Stomach (tissue), 9 donors: ENCODE measurements around the gene WNT9A. TPM values are rescaled to one million over a fixed set of nuclear protein-coding genes. Genes with fewer than 3 reads are reported as not detected.

ENCODE experiments used
- DNase-seq, 2 donors: peaks; one replicate each; pipeline versions ENCODE4 v3.0.0 to v3.0.0-alpha.2; 2013 to 2019
- H3K27ac ChIP-seq, 5 donors: fragments of 200-600 bp in 4 of 5; sonication (generic) in 4 of 5; one replicate each; pipeline ENCODE4 v1.5.1; 2013 to 2019; ENCODE audit warnings: mild to moderate bottlenecking in 1 of 5, moderate library complexity in 1 of 5
- H3K27me3 ChIP-seq, 3 donors: fragments of 200-600 bp; sonication (generic); one replicate each; pipeline ENCODE4 v1.5.1; 2017 to 2019; ENCODE audit warnings: mixed run types in 1 of 3
- H3K36me3 ChIP-seq, 4 donors: fragments of 200-600 bp; sonication (generic); 1 replicate in 3 of 4; 2 replicates in 1 of 4; pipeline ENCODE4 v1.5.1; 2016 to 2019
- H3K4me1 ChIP-seq, 4 donors: fragments of 200-600 bp; sonication (generic); one replicate each; pipeline ENCODE4 v1.5.1; 2016 to 2019
- H3K4me3 ChIP-seq, 4 donors: fragments of 200-600 bp; sonication (generic) in 3 of 4; one replicate each; pipeline ENCODE4 v1.5.1; 2016 to 2019; ENCODE audit warnings: mild to moderate bottlenecking in 1 of 4
- H3K9me3 ChIP-seq, 4 donors: fragments of 200-600 bp; sonication (generic); one replicate each; pipeline ENCODE4 v1.5.1; 2016 to 2019
- CTCF ChIP-seq, 7 experiments: fragments of 450-650 bp in 4 of 7; fragments of 200-600 bp in 3 of 7; sonication (generic) in 3 of 7; IDR thresholded peaks; one replicate each; pipeline ENCODE4 v1.5.1; 2016 to 2019; ENCODE audit warnings: antibody characterized with exemption in 7 of 7, control low read depth in 2 of 7, mild to moderate bottlenecking in 1 of 7
- EP300 ChIP-seq: sonication (generic); formaldehyde crosslinking; IDR thresholded peaks from one replicate; pipeline ENCODE4 v1.6.1; 2017; ENCODE audit warnings: antibody characterized with exemption
- POLR2A ChIP-seq, 4 donors: fragments of 450-650 bp; IDR thresholded peaks; one replicate each; pipeline ENCODE4 v1.6.1; 2016; ENCODE audit warnings: antibody characterized with exemption in 4 of 4, control low read depth in 2 of 4, mild to moderate bottlenecking in 1 of 4, moderate library complexity in 1 of 4
- POLR2AphosphoS5 ChIP-seq, 3 donors: sonication (generic); formaldehyde crosslinking; IDR thresholded peaks; one replicate each; pipeline ENCODE4 v1.6.1; 2016; ENCODE audit warnings: antibody characterized with exemption in 3 of 3
- WGBS, 5 donors: extraction: QIAGEN DNeasy Blood & Tissue Kit in 3 of 5; methylation state at CpG; one replicate each; pipeline versions ENCODE4 v1.1.5 to v1.1.7; 2013 to 2018; 5-methylcytosine and 5-hydroxymethylcytosine counted together
- intact Hi-C: fragments of 100-400 bp; cut with DNase I; formaldehyde crosslinking; loops from one replicate; pipeline ENCODE4 v1.15.1; 2023; ENCODE audit warnings: low total_unique reads
- polyA plus RNA-seq, 3 donors: library from polyadenylated mRNA; stranded (reverse); fragments of 200-250 nt; gene quantifications; one replicate each; pipeline ENCODE4 v1.2.3, GENCODE V29; 2013
- total RNA-seq, 5 donors: library from RNA; depleted of rRNA; stranded (reverse); fragments of >200 nt; gene quantifications; one replicate each; pipeline versions ENCODE4 v1.1.0 to v1.2.3, GENCODE V29; 2014 to 2016
- donor health status: healthy with polysubstance abuse.
- donor health status: Bipolar disorder and iron deficiency.
- donor health status: healthy.

Gene WNT9A
- total and polyA plus RNA-seq, 8 donors: 1.1 to 22.2 (median 3.0) TPM

- 38 to 75% (median 52%) methylated on average over 5 to 12 of the region's 12 CpGs for WGBS, 5 donors
- Histone ChIP-seq H3K9me3 (no peaks in the 10 kb centered on the region), H3K27ac (no peak overlapping the region), H3K4me1 (no peaks in the 10 kb centered on the region), H3K27me3 (no peaks in the 10 kb centered on the region), H3K4me3 (no peak overlapping the region), H3K36me3 (peaks cover 0 to 24% (median 12%) of the 10 kb centered on the region in 4 donors)
- TF ChIP-seq EP300 (no peak), CTCF (IDR thresholded peaks at IDR 0.05) (no peak), POLR2A (IDR thresholded peaks at IDR 0.05) (no peak), POLR2AphosphoS5 (IDR thresholded peaks at IDR 0.05) (no peak)
- intact Hi-C loops: no loop called here
- DNase-seq: no peak
Observed at GRCh38 chr1:227919906-227920305, 27.8 kb downstream of the WNT9A start.

GRCh38 chr1:227918736-227919135 lies 29.0 kb downstream of the WNT9A start:
- Histone ChIP-seq H3K4me1 (peaks cover 0 to under 1% (median 0%) of the 10 kb centered on the region in 4 donors), H3K27ac (no peak overlapping the region), H3K27me3 (no peaks in the 10 kb centered on the region), H3K9me3 (no peaks in the 10 kb centered on the region), H3K4me3 (no peak overlapping the region), H3K36me3 (peaks cover 0 to 20% (median 12%) of the 10 kb centered on the region in 4 donors)
- intact Hi-C loops: no loop called here
- TF ChIP-seq POLR2A (IDR thresholded peaks at IDR 0.05): no peak
- TF ChIP-seq POLR2AphosphoS5 (IDR thresholded peaks at IDR 0.05): no peak
- TF ChIP-seq CTCF (IDR thresholded peaks at IDR 0.05): no peak
- no peak for TF ChIP-seq EP300
- DNase-seq: no peak
- 86 to 91% (median 90%) methylated on average over 9 of the region's 9 CpGs for WGBS, 5 donors

DNA sequence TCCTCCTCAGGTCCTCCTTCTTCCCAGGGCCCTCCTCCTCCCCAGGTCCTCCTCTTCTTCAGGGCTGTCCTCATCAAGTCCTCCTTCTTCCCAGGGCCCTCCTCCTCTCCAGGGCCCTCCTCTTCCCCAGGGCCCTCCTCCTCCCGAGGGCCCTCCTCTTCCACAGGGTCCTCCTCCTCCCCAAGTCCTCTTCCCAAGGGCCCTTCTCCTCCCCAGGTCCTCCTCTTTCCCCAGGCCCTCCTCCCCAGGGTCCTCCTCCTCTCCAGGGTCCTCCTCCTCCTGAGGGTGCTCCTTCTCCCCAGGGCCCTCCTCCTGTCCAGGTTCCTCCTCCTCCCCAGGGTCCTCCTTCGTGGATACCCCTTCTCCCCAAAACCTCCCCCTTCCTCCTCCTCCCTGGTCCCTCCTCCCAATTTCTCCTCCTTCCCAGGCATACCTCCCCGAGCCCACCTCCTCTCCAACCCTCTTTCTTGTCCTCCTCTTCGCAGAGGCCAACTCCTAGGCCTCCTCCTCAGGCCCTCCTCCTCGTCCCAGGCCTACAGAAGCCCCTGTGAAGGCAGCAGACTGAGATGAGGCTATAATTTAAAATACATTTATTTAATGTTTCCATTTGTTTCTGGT lies 29.5 kb downstream of the WNT9A start:
- Histone ChIP-seq H3K4me1 (peaks cover 0 to 4% (median 0%) of the 10 kb centered on the region in 4 donors), H3K36me3 (peaks cover 0 to 18% (median 12%) of the 10 kb centered on the region in 4 donors), H3K27me3 (no peaks in the 10 kb centered on the region), H3K27ac (no peak overlapping the region), H3K9me3 (no peaks in the 10 kb centered on the region), H3K4me3 (no peak overlapping the region)
- TF ChIP-seq POLR2A (IDR thresholded peaks at IDR 0.05): no peak
- TF ChIP-seq EP300: no peak
- TF ChIP-seq CTCF (IDR thresholded peaks at IDR 0.05): no peak
- TF ChIP-seq POLR2AphosphoS5 (IDR thresholded peaks at IDR 0.05): no peak
- DNase-seq: no peak
- intact Hi-C loops: no loop called here
- 75 to 88% (median 83%) methylated on average over 5 of the region's 5 CpGs for WGBS, 5 donors

GRCh38 chr1:227917081-227917950 lies 30.4 kb downstream of the WNT9A start:
- Histone ChIP-seq H3K9me3 (no peaks in the 10 kb centered on the region), H3K36me3 (peaks cover 0 to 15% (median 11%) of the 10 kb centered on the region in 4 donors), H3K4me3 (no peak overlapping the region), H3K27me3 (no peaks in the 10 kb centered on the region), H3K4me1 (peaks cover 0 to 4% (median 0%) of the 10 kb centered on the region in 4 donors), H3K27ac (no peak overlapping the region)
- 52 to 63% (median 57%) methylated on average over 9 to 15 of the region's 15 CpGs for WGBS, 5 donors
- intact Hi-C loops: no loop called here
- DNase-seq: no peak
- TF ChIP-seq POLR2A (IDR thresholded peaks at IDR 0.05) (no peak), CTCF (IDR thresholded peaks at IDR 0.05) (no peak), EP300 (no peak)
